Kidney epithelial cell (primary cell): ENCODE measurements around the gene OCA2. TPM values are rescaled to one million over a fixed set of nuclear protein-coding genes. Genes with fewer than 3 reads are reported as not detected.

ENCODE experiments used
- DNase-seq: peaks from one replicate; pipeline ENCODE4 v3.0.0-alpha.2; 2010; ENCODE audit warnings: low read depth
- H3K27me3 ChIP-seq: 2 replicates; pipeline ENCODE4 v1.6.0; 2011; ENCODE audit warnings: low read length; ENCODE audit not compliant: control insufficient read depth, insufficient read depth
- H3K36me3 ChIP-seq: 2 replicates; pipeline ENCODE4 v1.5.1; 2011; ENCODE audit warnings: low read length; ENCODE audit not compliant: control insufficient read depth, insufficient read depth
- H3K4me3 ChIP-seq: 2 replicates; pipeline ENCODE4 v1.5.1; 2011; ENCODE audit warnings: low read depth, mild to moderate bottlenecking, control low read depth, low read length
- CTCF ChIP-seq: IDR thresholded peaks from 2 replicates; pipeline ENCODE4 v1.5.1; 2011; ENCODE audit warnings: mild to moderate bottlenecking, moderate library complexity, low read length, control low read depth, inconsistent platforms; ENCODE audit not compliant: insufficient read depth, poor library complexity, severe bottlenecking
- total RNA-seq: library from RNA; depleted of rRNA; stranded (reverse); fragments of >200 nt; gene quantifications from 2 replicates; pipeline ENCODE4 v1.2.3, GENCODE V29; 2015

Gene OCA2
- total RNA-seq, 1 donor from 2014 or later, result 0.29 TPM

- TF ChIP-seq CTCF, result no peak
- H3K36me3 ChIP-seq, result no peaks in the 10 kb centered on the region
- no peaks in the 10 kb centered on the region for H3K27me3 ChIP-seq
These were observed 308.8 kb downstream of the OCA2 start for GRCh38 chr15:27790270-27790669.

GRCh38 chr15:27787931-27788330 is 311.2 kb downstream of the OCA2 start:
- H3K36me3 ChIP-seq, result no peaks in the 10 kb centered on the region
- H3K27me3 ChIP-seq, result no peaks in the 10 kb centered on the region
- no peak for DNase-seq
- no peak for TF ChIP-seq CTCF
- H3K4me3 ChIP-seq, result no peak overlapping the region

More at GRCh38 chr15:27790270-27790669, 308.8 kb downstream of the OCA2 start:
- H3K4me3 ChIP-seq, result no peak overlapping the region
- no peak for DNase-seq

GRCh38 chr15:27784107-27784506 is 315.0 kb downstream of the OCA2 start:
- Histone ChIP-seq H3K4me3 (no peak overlapping the region), H3K36me3 (no peaks in the 10 kb centered on the region), H3K27me3 (no peaks in the 10 kb centered on the region)
- no peak for DNase-seq
- TF ChIP-seq CTCF, result no peak

GRCh38 chr15:27783678-27784077 is 315.4 kb downstream of the OCA2 start:
- Histone ChIP-seq H3K4me3 (no peak overlapping the region), H3K36me3 (no peaks in the 10 kb centered on the region), H3K27me3 (no peaks in the 10 kb centered on the region)
- DNase-seq, result no peak
- TF ChIP-seq CTCF, result no peak

GRCh38 chr15:27782125-27782524 is 317.0 kb downstream of the OCA2 start:
- no peak for DNase-seq
- H3K36me3 ChIP-seq, result no peaks in the 10 kb centered on the region

More at GRCh38 chr15:27782125-27782524, 317.0 kb downstream of the OCA2 start:
- Histone ChIP-seq H3K4me3 (no peak overlapping the region), H3K27me3 (no peaks in the 10 kb centered on the region)
- no peak for TF ChIP-seq CTCF
